Inferior parietal cortex (tissue), 1 donor: Measurements from ENCODE around the gene RAB31.

Experiments used
- DNase-seq: peaks from one replicate; pipeline ENCODE4 v3.0.0-alpha.2; 2016; ENCODE audit errors: extremely low spot score

RAB31 gene

GRCh38 chr18:9737472-9738121 lies 29.5 kb downstream of the RAB31 start:
- peak; percentile 38 for DNase-seq

- no peak for DNase-seq
Observed at GRCh38 chr18:9738266-9738969, 30.3 kb downstream of the RAB31 start.

- DNase-seq: no peak
Observed at GRCh38 chr18:9739516-9739915, 31.4 kb downstream of the RAB31 start.

- DNase-seq: no peak
Observed at GRCh38 chr18:9740071-9740470, 32.0 kb downstream of the RAB31 start.

GRCh38 chr18:9741406-9741792 lies 33.3 kb downstream of the RAB31 start:
- DNase-seq: no peak

- no peak for DNase-seq
Observed at GRCh38 chr18:9741793-9742523, 33.9 kb downstream of the RAB31 start.

- peak; percentile 41 for DNase-seq
Observed at GRCh38 chr18:9742524-9743131, 34.5 kb downstream of the RAB31 start.

- DNase-seq: no peak
Observed at GRCh38 chr18:9743200-9744016, 35.3 kb downstream of the RAB31 start.

- DNase-seq: no peak
Observed at GRCh38 chr18:9746958-9747357, 38.9 kb downstream of the RAB31 start.

- DNase-seq: no peak
Observed at GRCh38 chr18:9749611-9750010, 41.5 kb downstream of the RAB31 start.

- DNase-seq: no peak
Observed at GRCh38 chr18:9750112-9750511, 42.0 kb downstream of the RAB31 start.

- no peak for DNase-seq
Observed at GRCh38 chr18:9750606-9751304, 42.7 kb downstream of the RAB31 start.

- DNase-seq: no peak
Observed at GRCh38 chr18:9751371-9752031, 43.4 kb downstream of the RAB31 start.

GRCh38 chr18:9753846-9754245 lies 45.7 kb downstream of the RAB31 start:
- no peak for DNase-seq

GRCh38 chr18:9755110-9755509 lies 47.0 kb downstream of the RAB31 start:
- DNase-seq: no peak

GRCh38 chr18:9755615-9756014 lies 47.5 kb downstream of the RAB31 start:
- no peak for DNase-seq

- DNase-seq: no peak
Observed at GRCh38 chr18:9756271-9756932, 48.3 kb downstream of the RAB31 start.

GRCh38 chr18:9756933-9757470 lies 48.9 kb downstream of the RAB31 start:
- DNase-seq: no peak

- DNase-seq: no peak
Observed at GRCh38 chr18:9757827-9758621, 49.9 kb downstream of the RAB31 start.
